Right lobe of liver (tissue), 6 donors: ENCODE data around the gene PPP5C. TPM values are rescaled to one million over a fixed set of nuclear protein-coding genes. Genes with fewer than 3 reads are reported as not detected.
"Not testable (repeated sequence)": the region's sequence is repeated elsewhere in the genome, so short reads cannot be mapped to it uniquely, and the experiment has no call there.

ENCODE experiments used
- ATAC-seq, 4 donors: fragments of 200-7000 bp; cut with Tn5 transposase; one replicate each; pipeline ENCODE4 v1.9.1; 2020; ENCODE audit warnings: mild to moderate bottlenecking in 4 of 4, moderate library complexity in 4 of 4
- DNase-seq, 3 donors: peaks; one replicate each; pipeline ENCODE4 v3.0.0-alpha.2; 2020
- H3K27ac ChIP-seq, 3 donors: fragments of 200-600 bp; one replicate each; pipeline ENCODE4 v1.8.0; 2022
- H3K27me3 ChIP-seq, 2 donors: fragments of 200-600 bp; one replicate each; pipeline ENCODE4 v1.8.0; 2022
- H3K36me3 ChIP-seq, 4 donors: fragments of 200-600 bp; sonication (generic) in 1 of 4; one replicate each; pipeline versions ENCODE4 v1.5.1 to v1.8.0; 2017 to 2022; ENCODE audit warnings: control low read depth in 1 of 4
- H3K4me1 ChIP-seq, 4 donors: fragments of 200-600 bp; sonication (generic) in 1 of 4; one replicate each; pipeline versions ENCODE4 v1.5.1 to v1.8.0; 2017 to 2022; ENCODE audit warnings: control low read depth in 1 of 4
- H3K4me3 ChIP-seq, 3 donors: fragments of 200-600 bp; one replicate each; pipeline ENCODE4 v1.8.0; 2022
- H3K9me3 ChIP-seq, 4 donors: fragments of 200-600 bp; sonication (generic) in 1 of 4; one replicate each; pipeline versions ENCODE4 v1.5.1 to v1.8.0; 2017 to 2022; ENCODE audit warnings: control low read depth in 1 of 4
- POLR2A ChIP-seq: fragments of 450-650 bp; IDR thresholded peaks from one replicate; pipeline ENCODE4 v1.6.1; 2017; ENCODE audit warnings: antibody characterized with exemption, mild to moderate bottlenecking
- WGBS: methylation state at CpG from one replicate; pipeline ENCODE4 v1.1.6; 2018; ENCODE audit warnings: low coverage, low lambda C conversion rate; ENCODE audit not compliant: insufficient coverage; ENCODE audit errors: missing lambda C conversion rate; 5-methylcytosine and 5-hydroxymethylcytosine counted together
- intact Hi-C, 2 donors: fragments of 100-400 bp; cut with DNase I; formaldehyde crosslinking; loops; one replicate each; pipeline versions ENCODE4 v1.11.2 to v1.14.1; 2022
- small RNA-seq, 2 experiments: library from RNA; depleted of rRNA; stranded (forward); fragments of <200 nt; gene quantifications; one replicate each; pipeline ENCODE3, GENCODE V24; 2016
- total RNA-seq, 6 experiments: library from RNA; depleted of rRNA in 2 of 6; stranded (reverse); fragments of >200 nt in 2 of 6; fragmentation: NEBNext Ultra II Directional in 3 of 6; extraction: Animal tissue kit (Norgen Biotek cat#: 25700) in 3 of 6; gene quantifications; one replicate each; pipeline versions ENCODE4 v1.1.0 to v1.2.4, GENCODE V29; 2016 to 2023
- TF ChIP-seq, protein P1 (sequence below), 4 donors: fragments of 200-600 bp in 3 of 4; fragments of 450-650 bp in 1 of 4; IDR thresholded peaks; one replicate each; pipeline versions ENCODE4 v1.5.1 to v1.8.0; 2016 to 2022; ENCODE audit warnings: antibody characterized with exemption in 4 of 4, mild to moderate bottlenecking in 2 of 4
- donor health status: DM: no; HTN: yes; CAD: no.
- donor health status: DM: no; HTN: no; CAD: no.
- donor health status: DM: no; HTN: no; CAD: no.
- donor health status: DM: no; HTN: yes; CAD: no.
- donor health status: DM: no; HTN: yes; CAD: no.

The PPP5C gene
- total RNA-seq, 6 experiments from 2014 or later = 23.9 to 47.8 (median 36.0) TPM

DNA sequence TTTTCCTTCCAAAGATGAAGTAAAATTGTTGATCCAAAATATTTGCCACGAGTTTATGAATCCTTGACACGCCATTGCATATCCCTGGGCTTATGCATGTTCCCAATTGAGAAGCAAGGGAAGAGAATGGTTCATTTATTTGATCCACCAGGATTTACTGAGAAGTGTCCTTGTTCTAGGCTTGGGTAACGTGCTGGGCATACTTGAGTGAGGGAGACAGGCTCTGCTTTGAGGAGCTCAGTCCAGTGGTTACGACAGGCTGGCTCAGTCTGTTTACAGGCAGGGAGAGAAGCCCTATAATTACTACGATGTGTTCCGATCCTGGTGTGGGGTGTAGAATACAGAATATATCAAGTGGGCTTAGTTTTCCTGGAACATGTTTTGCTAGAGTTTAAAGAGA, 88.1 kb downstream of the PPP5C start:
- no peak for DNase-seq
- H3K9me3 ChIP-seq = no peaks in the 10 kb centered on the region
- 48% methylated on average over 6 of the region's 6 CpGs for WGBS
- H3K4me1 ChIP-seq = no peaks in the 10 kb centered on the region
- ATAC-seq = no peak
- TF ChIP-seq, protein P1, sequence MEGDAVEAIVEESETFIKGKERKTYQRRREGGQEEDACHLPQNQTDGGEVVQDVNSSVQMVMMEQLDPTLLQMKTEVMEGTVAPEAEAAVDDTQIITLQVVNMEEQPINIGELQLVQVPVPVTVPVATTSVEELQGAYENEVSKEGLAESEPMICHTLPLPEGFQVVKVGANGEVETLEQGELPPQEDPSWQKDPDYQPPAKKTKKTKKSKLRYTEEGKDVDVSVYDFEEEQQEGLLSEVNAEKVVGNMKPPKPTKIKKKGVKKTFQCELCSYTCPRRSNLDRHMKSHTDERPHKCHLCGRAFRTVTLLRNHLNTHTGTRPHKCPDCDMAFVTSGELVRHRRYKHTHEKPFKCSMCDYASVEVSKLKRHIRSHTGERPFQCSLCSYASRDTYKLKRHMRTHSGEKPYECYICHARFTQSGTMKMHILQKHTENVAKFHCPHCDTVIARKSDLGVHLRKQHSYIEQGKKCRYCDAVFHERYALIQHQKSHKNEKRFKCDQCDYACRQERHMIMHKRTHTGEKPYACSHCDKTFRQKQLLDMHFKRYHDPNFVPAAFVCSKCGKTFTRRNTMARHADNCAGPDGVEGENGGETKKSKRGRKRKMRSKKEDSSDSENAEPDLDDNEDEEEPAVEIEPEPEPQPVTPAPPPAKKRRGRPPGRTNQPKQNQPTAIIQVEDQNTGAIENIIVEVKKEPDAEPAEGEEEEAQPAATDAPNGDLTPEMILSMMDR (IDR thresholded peaks at IDR 0.05) = no peak
- no peak for TF ChIP-seq POLR2A
- intact Hi-C loops = no loop called here
- H3K36me3 ChIP-seq = no peaks in the 10 kb centered on the region
- H3K27me3 ChIP-seq = no peaks in the 10 kb centered on the region
- no peak overlapping the region for H3K27ac ChIP-seq
- H3K4me3 ChIP-seq = no peak overlapping the region

DNA sequence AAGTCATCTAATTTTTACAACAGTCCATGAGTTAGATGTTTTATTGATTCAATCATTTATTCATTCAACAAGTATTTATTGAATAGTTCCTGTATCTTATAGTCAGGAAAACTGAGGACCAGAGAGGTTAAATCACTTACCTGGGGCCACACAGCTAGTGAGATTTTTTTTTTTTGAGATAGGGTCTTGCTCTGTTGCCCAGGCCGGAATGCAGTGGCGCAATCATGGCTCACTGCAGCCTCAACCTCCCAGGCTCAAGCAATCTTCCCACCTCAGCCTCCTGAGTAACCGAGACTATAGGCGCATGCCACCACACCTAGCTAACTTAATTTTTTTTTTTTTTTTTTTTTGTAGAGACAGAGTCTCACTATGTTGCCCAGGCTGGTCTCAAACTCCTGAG, 88.8 kb downstream of the PPP5C start:
- H3K27me3 ChIP-seq, H3K36me3 ChIP-seq, intact Hi-C loops, DNase-seq, ATAC-seq, H3K27ac ChIP-seq, H3K4me1 ChIP-seq, H3K4me3 ChIP-seq, H3K9me3 ChIP-seq: not testable (repeated sequence)
- 93% methylated on average over 4 of the region's 4 CpGs for WGBS

Small RNA genes lying within 50 kb of the gene (small RNA-seq; reads per million reads assigned to genes)
- gene RNU6-924P = 0 reads per million in 2 experiments

Other genes with a start within 250 kb of the PPP5C start
- gene IGFL3, start 222.4 kb upstream of the PPP5C start, total RNA-seq = not detected
- gene IGFL2, start 198.8 kb upstream of the PPP5C start, total RNA-seq = not detected
- gene IGFL1, start 117.3 kb upstream of the PPP5C start, total RNA-seq = not detected
- 1 to 10 TPM in 5 of 6 experiments, under 1 TPM in 1; 0.47 to 9.2 (median 4.5) TPM for gene HIF3A, start 50.0 kb upstream of the PPP5C start, total RNA-seq
- gene CCDC8, start 66.5 kb downstream of the PPP5C start, total RNA-seq = under 1 TPM in 5 of 6 experiments, not detected in 1; 0.26 to 0.55 (median 0.44) TPM
- not detected for gene PNMA8C, start 81.8 kb downstream of the PPP5C start, total RNA-seq
- under 1 TPM in 4 of 6 experiments, not detected in 2; 0.06 to 0.26 (median 0.23) TPM for gene PNMA8A, start 124.5 kb downstream of the PPP5C start, total RNA-seq
- under 1 TPM; 0.20 to 0.55 (median 0.33) TPM for gene PNMA8B, start 148.8 kb downstream of the PPP5C start, total RNA-seq